ENCODE data around the gene LMAN2. TPM values are rescaled to one million over a fixed set of nuclear protein-coding genes. Genes with fewer than 3 reads are reported as not detected.

Gene LMAN2
- total RNA-seq, 3 donors from 2014 or later, result 91.9 to 150 (median 139) TPM

GRCh38 chr5:177396078-177396477 lies 44.6 kb upstream of the LMAN2 start:
- ATAC-seq (no peak), DNase-seq (no peak)
- Histone ChIP-seq H3K4me1 (ENCODE audit: low read depth) (peaks cover 6% of the 10 kb centered on the region), H3K4me3 (no peak overlapping the region), H3K36me3 (ENCODE audit: low read depth) (no peaks in the 10 kb centered on the region), H3K9me3 (no peaks in the 10 kb centered on the region)
- no peak for TF ChIP-seq CTCF (IDR thresholded peaks at IDR 0.05)
- intact Hi-C loops (cut with DNase I, micrococcal nuclease), result no loop called here

GRCh38 chr5:177393990-177394389 lies 42.5 kb upstream of the LMAN2 start:
- Histone ChIP-seq H3K9me3 (no peaks in the 10 kb centered on the region), H3K36me3 (ENCODE audit: low read depth) (no peaks in the 10 kb centered on the region), H3K4me3 (no peak overlapping the region), H3K4me1 (ENCODE audit: low read depth) (no peaks in the 10 kb centered on the region)
- intact Hi-C loops (cut with DNase I, micrococcal nuclease), result loop anchor here (5.0 kb wide), 2 partner anchors 58 to 108 kb away; no protein-coding TSS in a partner anchor
- DNase-seq (no peak), ATAC-seq (no peak)
- TF ChIP-seq CTCF (IDR thresholded peaks at IDR 0.05), result no peak

GRCh38 chr5:177393206-177393765 lies 41.8 kb upstream of the LMAN2 start:
- H3K4me3 ChIP-seq, result no peak overlapping the region
- no peak for TF ChIP-seq CTCF (IDR thresholded peaks at IDR 0.05)
- intact Hi-C loops (cut with DNase I, micrococcal nuclease), result loop anchor here (5.0 kb wide), 2 partner anchors 59 to 109 kb away; no protein-coding TSS in a partner anchor

GRCh38 chr5:177392765-177393164 lies 41.3 kb upstream of the LMAN2 start:
- no peaks in the 10 kb centered on the region for H3K36me3 ChIP-seq (ENCODE audit: low read depth)
- intact Hi-C loops (cut with DNase I, micrococcal nuclease), result loop anchor here (5.0 kb wide), 2 partner anchors 60 to 110 kb away; no protein-coding TSS in a partner anchor

More at GRCh38 chr5:177393206-177393765, 41.8 kb upstream of the LMAN2 start:
- no peaks in the 10 kb centered on the region for H3K9me3 ChIP-seq
- no peak for ATAC-seq
- H3K36me3 ChIP-seq (ENCODE audit: low read depth), result no peaks in the 10 kb centered on the region
- H3K4me1 ChIP-seq (ENCODE audit: low read depth), result no peaks in the 10 kb centered on the region
- no peak for DNase-seq

GRCh38 chr5:177390363-177391300 lies 39.2 kb upstream of the LMAN2 start:
- H3K4me3 ChIP-seq, result no peak overlapping the region
- no peaks in the 10 kb centered on the region for H3K9me3 ChIP-seq
- H3K4me1 ChIP-seq (ENCODE audit: low read depth), result no peaks in the 10 kb centered on the region
- DNase-seq, result peak; percentile 78 to 93 (median 83)
- no peaks in the 10 kb centered on the region for H3K36me3 ChIP-seq (ENCODE audit: low read depth)
- ATAC-seq, result peak; percentile 94
- intact Hi-C loops (cut with DNase I, micrococcal nuclease), result loop anchor here (5.0 kb wide), 2 partner anchors 62 to 112 kb away; no protein-coding TSS in a partner anchor
- peak; percentile 90 for TF ChIP-seq CTCF (IDR thresholded peaks at IDR 0.05)

More at GRCh38 chr5:177392765-177393164, 41.3 kb upstream of the LMAN2 start:
- H3K9me3 ChIP-seq, result no peaks in the 10 kb centered on the region
- ATAC-seq (no peak), DNase-seq (no peak)
- no peaks in the 10 kb centered on the region for H3K4me1 ChIP-seq (ENCODE audit: low read depth)
- H3K4me3 ChIP-seq, result no peak overlapping the region
- no peak for TF ChIP-seq CTCF (IDR thresholded peaks at IDR 0.05)
